ENCODE data around the gene EGFLAM. TPM values are rescaled to one million over a fixed set of nuclear protein-coding genes. Genes with fewer than 3 reads are reported as not detected.

Gene EGFLAM
- total and polyA plus RNA-seq, 9 of the 15 experiments (the other 6 are each of a cell fraction or from before 2014, with no cell fraction given), result 0.09 to 2.5 (median 1.0) TPM

DNA sequence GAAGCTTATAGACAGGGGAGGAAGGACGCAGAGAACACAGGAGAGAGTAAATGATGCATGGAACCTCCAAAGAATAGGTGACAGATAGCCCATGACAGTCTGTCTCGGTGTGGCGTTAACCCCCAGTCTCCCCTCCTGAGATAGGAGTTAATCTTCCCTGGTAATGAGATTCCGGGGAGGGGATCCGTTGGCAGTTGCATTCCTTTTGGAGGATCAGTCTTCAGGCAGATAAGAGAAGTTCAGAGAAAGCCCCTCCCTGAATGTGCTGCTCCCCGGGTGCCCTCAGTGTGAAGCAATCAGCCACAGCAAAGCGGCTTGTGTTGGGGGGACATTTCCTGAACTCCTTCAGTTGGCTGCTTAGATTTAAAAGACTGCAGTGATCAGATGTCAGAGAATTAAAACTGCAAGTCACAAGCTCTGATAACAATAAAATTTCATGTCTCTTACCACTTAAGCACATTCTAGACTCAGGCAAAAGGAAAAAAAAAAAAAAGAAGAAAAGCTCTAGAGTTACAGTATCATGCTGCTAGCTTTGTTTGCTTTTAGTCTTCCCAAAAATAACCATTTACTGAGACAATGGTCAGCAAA lies 121.1 kb downstream of the EGFLAM start (continued):
- no peak for TF ChIP-seq SAFB2 (IDR thresholded peaks at IDR 0.05; ENCODE audit: borderline replicate concordance, low read depth, low read length, severe bottlenecking)
- TF ChIP-seq CBFA2T3 (IDR thresholded peaks at IDR 0.05), result peak; percentile 79
- TF ChIP-seq ATF7 (IDR thresholded peaks at IDR 0.05), result 0 out of 2 replicates have a peak, but pooled peaks have one; percentile 46
- peak; percentile 81 for TF ChIP-seq ARID1B (IDR thresholded peaks at IDR 0.05)
- TF ChIP-seq ZEB2 (IDR thresholded peaks at IDR 0.05), result peak; percentile 11; the same call in 1 of the 2 replicates
- TF ChIP-seq EZH2 (IDR thresholded peaks at IDR 0.05; ENCODE audit: borderline replicate concordance, low read depth, low read length), result no peak
- TF ChIP-seq, protein P1, sequence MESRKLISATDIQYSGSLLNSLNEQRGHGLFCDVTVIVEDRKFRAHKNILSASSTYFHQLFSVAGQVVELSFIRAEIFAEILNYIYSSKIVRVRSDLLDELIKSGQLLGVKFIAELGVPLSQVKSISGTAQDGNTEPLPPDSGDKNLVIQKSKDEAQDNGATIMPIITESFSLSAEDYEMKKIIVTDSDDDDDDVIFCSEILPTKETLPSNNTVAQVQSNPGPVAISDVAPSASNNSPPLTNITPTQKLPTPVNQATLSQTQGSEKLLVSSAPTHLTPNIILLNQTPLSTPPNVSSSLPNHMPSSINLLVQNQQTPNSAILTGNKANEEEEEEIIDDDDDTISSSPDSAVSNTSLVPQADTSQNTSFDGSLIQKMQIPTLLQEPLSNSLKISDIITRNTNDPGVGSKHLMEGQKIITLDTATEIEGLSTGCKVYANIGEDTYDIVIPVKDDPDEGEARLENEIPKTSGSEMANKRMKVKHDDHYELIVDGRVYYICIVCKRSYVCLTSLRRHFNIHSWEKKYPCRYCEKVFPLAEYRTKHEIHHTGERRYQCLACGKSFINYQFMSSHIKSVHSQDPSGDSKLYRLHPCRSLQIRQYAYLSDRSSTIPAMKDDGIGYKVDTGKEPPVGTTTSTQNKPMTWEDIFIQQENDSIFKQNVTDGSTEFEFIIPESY (CRISPR knock-in tag; IDR thresholded peaks at IDR 0.05), result no peak
- no peak for TF ChIP-seq KDM2B (CRISPR knock-in tag; IDR thresholded peaks at IDR 0.05)
- TF ChIP-seq CXXC5 (CRISPR knock-in tag; IDR thresholded peaks at IDR 0.05), result 0 out of 2 replicates have a peak, but pooled peaks have one; percentile 29
- TF ChIP-seq CEBPG (CRISPR knock-in tag; IDR thresholded peaks at IDR 0.05), result no peak
- TF ChIP-seq CEBPG (tag; conservative IDR thresholded peaks at IDR 0.05 in 1 of 2, IDR thresholded peaks at IDR 0.05 in 1 of 2), result peak; percentile 62 to 80
- no peak for TF ChIP-seq CBFA2T2 (conservative IDR thresholded peaks at IDR 0.05)
- no peak for TF ChIP-seq SRSF7 (optimal IDR thresholded peaks at IDR 0.05; ENCODE audit: low read depth, low read length)
- no peak for TF ChIP-seq E2F3 (CRISPR knock-in tag; IDR thresholded peaks at IDR 0.05)
- TF ChIP-seq FOXA1 (IDR thresholded peaks at IDR 0.05; ENCODE audit: borderline replicate concordance), result no peak
- peak; percentile 46; the same call in 1 of the 2 replicates for TF ChIP-seq NCOA1 (IDR thresholded peaks at IDR 0.05; ENCODE audit: low read depth)
- TF ChIP-seq IRF2 (CRISPR knock-in tag; IDR thresholded peaks at IDR 0.05), result no peak
- peak; percentile 54; the same call in 1 of the 2 replicates for TF ChIP-seq C11orf30 (IDR thresholded peaks at IDR 0.05; ENCODE audit: low read depth)
- TF ChIP-seq RCOR1 (IDR thresholded peaks at IDR 0.05; ENCODE audit: borderline replicate concordance in 1 of 2, low read depth in 2 of 2, low read length in 2 of 2), result peak in 1 of 2 experiments; percentile 81; a peak in 2 of 4 replicates
- TF ChIP-seq STAT5A (IDR thresholded peaks at IDR 0.05; ENCODE audit: borderline replicate concordance, low read length), result peak; percentile 40
- TF ChIP-seq, protein P2, sequence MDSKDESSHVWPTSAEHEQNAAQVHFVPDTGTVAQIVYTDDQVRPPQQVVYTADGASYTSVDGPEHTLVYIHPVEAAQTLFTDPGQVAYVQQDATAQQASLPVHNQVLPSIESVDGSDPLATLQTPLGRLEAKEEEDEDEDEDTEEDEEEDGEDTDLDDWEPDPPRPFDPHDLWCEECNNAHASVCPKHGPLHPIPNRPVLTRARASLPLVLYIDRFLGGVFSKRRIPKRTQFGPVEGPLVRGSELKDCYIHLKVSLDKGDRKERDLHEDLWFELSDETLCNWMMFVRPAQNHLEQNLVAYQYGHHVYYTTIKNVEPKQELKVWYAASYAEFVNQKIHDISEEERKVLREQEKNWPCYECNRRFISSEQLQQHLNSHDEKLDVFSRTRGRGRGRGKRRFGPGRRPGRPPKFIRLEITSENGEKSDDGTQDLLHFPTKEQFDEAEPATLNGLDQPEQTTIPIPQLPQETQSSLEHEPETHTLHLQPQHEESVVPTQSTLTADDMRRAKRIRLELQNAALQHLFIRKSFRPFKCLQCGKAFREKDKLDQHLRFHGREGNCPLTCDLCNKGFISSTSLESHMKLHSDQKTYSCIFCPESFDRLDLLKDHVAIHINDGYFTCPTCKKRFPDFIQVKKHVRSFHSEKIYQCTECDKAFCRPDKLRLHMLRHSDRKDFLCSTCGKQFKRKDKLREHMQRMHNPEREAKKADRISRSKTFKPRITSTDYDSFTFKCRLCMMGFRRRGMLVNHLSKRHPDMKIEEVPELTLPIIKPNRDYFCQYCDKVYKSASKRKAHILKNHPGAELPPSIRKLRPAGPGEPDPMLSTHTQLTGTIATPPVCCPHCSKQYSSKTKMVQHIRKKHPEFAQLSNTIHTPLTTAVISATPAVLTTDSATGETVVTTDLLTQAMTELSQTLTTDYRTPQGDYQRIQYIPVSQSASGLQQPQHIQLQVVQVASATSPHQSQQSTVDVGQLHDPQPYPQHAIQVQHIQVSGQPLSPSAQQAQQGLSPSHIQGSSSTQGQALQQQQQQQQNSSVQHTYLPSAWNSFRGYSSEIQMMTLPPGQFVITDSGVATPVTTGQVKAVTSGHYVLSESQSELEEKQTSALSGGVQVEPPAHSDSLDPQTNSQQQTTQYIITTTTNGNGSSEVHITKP (IDR thresholded peaks at IDR 0.05; ENCODE audit: partially characterized antibody), result peak; percentile 85
- peak; percentile 78 for TF ChIP-seq SMARCA4 (IDR thresholded peaks at IDR 0.05)
- peak; percentile 42; the same call in 1 of the 2 replicates for TF ChIP-seq MTA3 (IDR thresholded peaks at IDR 0.05; ENCODE audit: borderline replicate concordance)
- peak; percentile 32; the same call in 1 of the 2 replicates for TF ChIP-seq SOX6 (IDR thresholded peaks at IDR 0.05)
- no peak for TF ChIP-seq WHSC1 (IDR thresholded peaks at IDR 0.05; ENCODE audit: low read length)
- 0 out of 2 replicates have a peak, but pooled peaks have one; percentile 29 for TF ChIP-seq JUND (IDR thresholded peaks at IDR 0.05; ENCODE audit: borderline replicate concordance, low read depth, low read length)
- peak; percentile 36; the same call in 1 of the 3 replicates for TF ChIP-seq JUND (tag; IDR thresholded peaks at IDR 0.05; ENCODE audit: borderline replicate concordance, low read depth, low read length)

All from K562 (cell line).